Activated naive CD4-positive, alpha-beta T cell treated with anti-CD3 and anti-CD28 coated beads for 36 hours (primary cell): ENCODE measurements around the gene WNT4. TPM values are rescaled to one million over a fixed set of nuclear protein-coding genes. Genes with fewer than 3 reads are reported as not detected.

Experiments used
- CTCF ChIA-PET: fragments of 350-600 bp; sonication (Branson Sonifier 250); formaldehyde crosslinking; loops from one replicate; lab custom pipeline; 2021; ENCODE audit warnings: antibody characterized with exemption; lab: Charles Lee
- DNase-seq: peaks from one replicate; pipeline ENCODE4 v3.0.0-alpha.2; 2020
- H3K27ac Mint-ChIP-seq: one replicate; pipeline ENCODE4 v1.8.0; 2021; ENCODE audit warnings: mild to moderate bottlenecking, mixed read lengths
- H3K27me3 Mint-ChIP-seq: one replicate; pipeline ENCODE4 v1.8.0; 2021; ENCODE audit warnings: low read depth, mixed read lengths
- H3K36me3 Mint-ChIP-seq: one replicate; pipeline ENCODE4 v1.8.0; 2021; ENCODE audit warnings: low read depth, mixed read lengths
- H3K4me1 Mint-ChIP-seq: one replicate; pipeline ENCODE4 v1.8.0; 2021; ENCODE audit warnings: low read depth, mixed read lengths
- H3K4me3 Mint-ChIP-seq: one replicate; pipeline ENCODE4 v1.8.0; 2021; ENCODE audit warnings: mild to moderate bottlenecking, moderate library complexity, mixed read lengths
- H3K9me3 Mint-ChIP-seq: one replicate; pipeline ENCODE4 v1.8.0; 2021; ENCODE audit warnings: mixed read lengths
- intact Hi-C: fragments of 100-400 bp; cut with micrococcal nuclease; formaldehyde crosslinking; loops from one replicate; pipeline ENCODE4 v1.15.1; 2023
- total RNA-seq, 2 experiments: library from RNA; stranded (reverse); gene quantifications; one replicate each; pipeline ENCODE4 v1.2.3, GENCODE V29; 2021

Gene WNT4
- not detected for total RNA-seq

DNA sequence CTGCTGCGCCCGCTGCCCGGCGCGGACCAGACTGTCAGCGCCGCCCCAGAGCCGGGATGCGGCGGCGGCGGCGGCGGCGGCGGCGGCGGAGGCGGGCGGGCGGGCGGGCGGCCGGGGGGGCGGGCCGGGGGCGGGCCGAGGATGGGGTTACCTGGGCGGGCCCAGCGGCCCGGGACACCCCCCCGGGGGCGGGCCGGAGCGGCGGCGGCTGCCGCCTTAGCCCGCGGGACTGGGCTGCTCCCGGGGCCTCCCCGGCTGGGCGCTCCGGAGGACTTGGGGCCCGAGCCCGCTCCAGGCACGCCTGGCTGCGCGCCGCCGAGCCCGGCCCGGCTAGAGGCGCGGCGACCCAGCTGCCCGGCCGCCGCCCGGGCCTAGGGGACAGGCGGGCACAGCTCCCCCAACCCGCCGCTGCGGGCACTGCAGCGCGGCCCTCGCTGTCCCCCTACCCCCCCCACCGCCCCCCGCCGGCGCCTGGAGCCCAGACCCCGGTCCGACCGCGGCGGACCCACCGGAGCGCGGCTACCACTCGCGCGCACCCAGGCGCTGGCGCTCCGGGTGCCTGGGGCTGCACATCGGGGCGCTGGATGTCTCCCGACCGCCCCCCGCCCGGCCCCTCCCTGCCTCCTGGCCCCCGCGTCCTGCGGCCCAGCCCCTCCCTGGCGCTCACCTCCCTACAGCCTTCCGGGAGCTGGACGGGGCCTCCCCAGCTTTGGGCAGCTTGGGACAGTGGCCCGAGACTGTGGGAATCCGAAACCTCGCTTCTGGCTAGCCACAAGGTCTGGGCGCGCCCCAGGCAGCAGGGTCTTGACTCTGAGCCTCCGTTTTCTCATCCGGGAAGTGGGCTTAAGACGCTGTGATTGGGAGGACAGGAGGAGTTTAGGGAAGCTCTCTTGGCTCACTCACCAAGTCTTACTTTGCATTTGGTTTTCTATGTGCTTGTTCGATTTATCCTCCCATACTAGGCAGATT lies at the start of gene WNT4:
Gene WNT4 (minus strand): TSS at position 33 of the 969 bp plus-strand sequence. CDS start 175 bp downstream, outside the sequence.
- H3K27ac Mint-ChIP-seq, result no peak within 1 kb of the TSS
- H3K4me3 Mint-ChIP-seq, result peak within 1 kb of the TSS; percentile 65
- intact Hi-C loops, result no loop called here
- no peaks in the 10 kb centered on the region for H3K36me3 Mint-ChIP-seq
- H3K27me3 Mint-ChIP-seq, result peaks cover 57% of the 10 kb centered on the region
- CTCF ChIA-PET, result no interaction called here
- no peaks in the 10 kb centered on the region for H3K9me3 Mint-ChIP-seq
- H3K4me1 Mint-ChIP-seq, result peaks cover 4% of the 10 kb centered on the region
- peak; percentile 19 for DNase-seq

GRCh38 chr1:22190731-22191130 lies 47.8 kb upstream of the WNT4 start:
- H3K27ac Mint-ChIP-seq, result no peak overlapping the region
- peaks cover 5% of the 10 kb centered on the region for H3K27me3 Mint-ChIP-seq
- CTCF ChIA-PET, result no interaction called here
- no peaks in the 10 kb centered on the region for H3K36me3 Mint-ChIP-seq
- H3K4me1 Mint-ChIP-seq, result no peaks in the 10 kb centered on the region
- intact Hi-C loops, result no loop called here
- H3K9me3 Mint-ChIP-seq, result no peaks in the 10 kb centered on the region
- no peak for DNase-seq
- H3K4me3 Mint-ChIP-seq, result no peak overlapping the region

DNA sequence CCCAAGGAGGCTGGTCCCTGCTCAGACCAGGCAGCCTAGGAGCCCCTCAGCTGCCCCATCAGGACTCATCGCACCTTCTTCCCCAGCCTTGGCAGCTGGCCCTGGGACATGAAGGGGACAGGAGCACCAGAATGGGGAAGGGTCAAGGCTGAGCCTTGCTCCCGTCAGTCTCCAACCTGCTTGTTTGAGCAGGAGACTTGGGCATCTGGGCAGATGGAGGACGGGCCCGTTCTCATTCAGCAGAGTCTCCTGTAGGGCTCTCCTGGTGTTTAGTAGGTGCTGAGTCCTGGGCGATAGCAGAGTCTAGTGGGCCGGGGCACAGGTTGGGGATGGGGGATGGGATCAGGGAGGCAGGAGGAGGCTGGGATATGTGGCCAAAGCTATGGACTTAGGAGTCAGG lies 47.4 kb upstream of the WNT4 start:
- intact Hi-C loops, result no loop called here
- Mint-ChIP-seq H3K9me3 (no peaks in the 10 kb centered on the region), H3K4me1 (no peaks in the 10 kb centered on the region), H3K27me3 (peaks cover 9% of the 10 kb centered on the region), H3K4me3 (no peak overlapping the region), H3K27ac (no peak overlapping the region), H3K36me3 (no peaks in the 10 kb centered on the region)
- no peak for DNase-seq
- CTCF ChIA-PET, result no interaction called here

GRCh38 chr1:22189619-22190018 lies 46.7 kb upstream of the WNT4 start:
- Mint-ChIP-seq H3K9me3 (no peaks in the 10 kb centered on the region), H3K4me1 (no peaks in the 10 kb centered on the region), H3K27me3 (peaks cover 9% of the 10 kb centered on the region), H3K36me3 (no peaks in the 10 kb centered on the region), H3K27ac (no peak overlapping the region), H3K4me3 (no peak overlapping the region)
- no peak for DNase-seq
- intact Hi-C loops, result no loop called here
- CTCF ChIA-PET, result interaction anchor here (1.0 kb wide), 1 partner anchor 84 kb away, joined by 3 read pairs; no protein-coding TSS in a partner anchor

- intact Hi-C loops, result no loop called here
- H3K4me1 Mint-ChIP-seq, result no peaks in the 10 kb centered on the region
- H3K27me3 Mint-ChIP-seq, result peaks cover 9% of the 10 kb centered on the region
- no peak for DNase-seq
- no peak overlapping the region for H3K27ac Mint-ChIP-seq
- no peak overlapping the region for H3K4me3 Mint-ChIP-seq
- H3K36me3 Mint-ChIP-seq, result no peaks in the 10 kb centered on the region
- no peaks in the 10 kb centered on the region for H3K9me3 Mint-ChIP-seq
- CTCF ChIA-PET, result interaction anchor here (1.0 kb wide), 1 partner anchor 85 kb away, joined by 3 read pairs; no protein-coding TSS in a partner anchor
Measured at GRCh38 chr1:22188914-22189313, 46.0 kb upstream of the WNT4 start.

DNA sequence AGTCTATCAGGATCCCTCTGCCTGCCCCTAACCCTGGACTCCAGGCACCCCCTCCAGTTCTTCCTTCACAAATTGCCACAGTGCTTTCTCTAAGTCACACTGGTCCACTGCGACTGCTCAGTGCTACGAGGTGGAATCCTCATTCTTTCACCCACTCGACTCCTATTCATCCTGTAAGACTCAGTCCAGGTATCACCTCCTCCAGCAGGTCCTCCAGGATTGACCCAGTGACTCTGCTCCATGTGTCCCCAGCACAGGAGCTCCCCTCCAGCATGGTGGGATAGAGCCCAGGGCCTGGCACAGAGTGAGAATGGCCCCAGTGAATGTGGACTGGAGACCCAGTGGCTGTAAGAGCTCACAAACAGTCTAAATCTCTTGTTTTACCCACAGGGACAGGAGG lies 45.5 kb upstream of the WNT4 start:
- intact Hi-C loops, result no loop called here
- DNase-seq, result no peak
- Mint-ChIP-seq H3K4me1 (no peaks in the 10 kb centered on the region), H3K27me3 (peaks cover 9% of the 10 kb centered on the region), H3K4me3 (no peak overlapping the region), H3K36me3 (no peaks in the 10 kb centered on the region), H3K27ac (no peak overlapping the region), H3K9me3 (no peaks in the 10 kb centered on the region)
- CTCF ChIA-PET, result interaction anchor here (1.0 kb wide), 1 partner anchor 85 kb away, joined by 3 read pairs; no protein-coding TSS in a partner anchor

GRCh38 chr1:22186311-22186710 lies 43.4 kb upstream of the WNT4 start:
- Mint-ChIP-seq H3K9me3 (no peaks in the 10 kb centered on the region), H3K4me3 (no peak overlapping the region), H3K27ac (no peak overlapping the region), H3K27me3 (peaks cover 16% of the 10 kb centered on the region), H3K36me3 (no peaks in the 10 kb centered on the region), H3K4me1 (no peaks in the 10 kb centered on the region)
- CTCF ChIA-PET, result no interaction called here
- intact Hi-C loops, result no loop called here
- no peak for DNase-seq

GRCh38 chr1:22184892-22185612 lies 42.2 kb upstream of the WNT4 start:
- H3K36me3 Mint-ChIP-seq, result no peaks in the 10 kb centered on the region
- H3K9me3 Mint-ChIP-seq, result no peaks in the 10 kb centered on the region
- CTCF ChIA-PET, result no interaction called here
- peaks cover 16% of the 10 kb centered on the region for H3K27me3 Mint-ChIP-seq
- no peak overlapping the region for H3K27ac Mint-ChIP-seq
- peak; percentile 27 for DNase-seq
- no peak overlapping the region for H3K4me3 Mint-ChIP-seq
- intact Hi-C loops, result no loop called here
- no peaks in the 10 kb centered on the region for H3K4me1 Mint-ChIP-seq

GRCh38 chr1:22184454-22184853 lies 41.6 kb upstream of the WNT4 start:
- Mint-ChIP-seq H3K27ac (no peak overlapping the region), H3K4me1 (no peaks in the 10 kb centered on the region), H3K27me3 (peaks cover 16% of the 10 kb centered on the region), H3K4me3 (no peak overlapping the region), H3K36me3 (no peaks in the 10 kb centered on the region), H3K9me3 (no peaks in the 10 kb centered on the region)
- CTCF ChIA-PET, result no interaction called here
- intact Hi-C loops, result no loop called here
- no peak for DNase-seq

GRCh38 chr1:22182715-22183114 lies 39.8 kb upstream of the WNT4 start:
- no peak overlapping the region for H3K4me3 Mint-ChIP-seq
- no peaks in the 10 kb centered on the region for H3K36me3 Mint-ChIP-seq
- no peaks in the 10 kb centered on the region for H3K9me3 Mint-ChIP-seq
- H3K27ac Mint-ChIP-seq, result no peak overlapping the region
- DNase-seq, result no peak
- peaks cover 15% of the 10 kb centered on the region for H3K27me3 Mint-ChIP-seq
- intact Hi-C loops, result no loop called here
- CTCF ChIA-PET, result no interaction called here
- H3K4me1 Mint-ChIP-seq, result peaks cover 6% of the 10 kb centered on the region

DNA sequence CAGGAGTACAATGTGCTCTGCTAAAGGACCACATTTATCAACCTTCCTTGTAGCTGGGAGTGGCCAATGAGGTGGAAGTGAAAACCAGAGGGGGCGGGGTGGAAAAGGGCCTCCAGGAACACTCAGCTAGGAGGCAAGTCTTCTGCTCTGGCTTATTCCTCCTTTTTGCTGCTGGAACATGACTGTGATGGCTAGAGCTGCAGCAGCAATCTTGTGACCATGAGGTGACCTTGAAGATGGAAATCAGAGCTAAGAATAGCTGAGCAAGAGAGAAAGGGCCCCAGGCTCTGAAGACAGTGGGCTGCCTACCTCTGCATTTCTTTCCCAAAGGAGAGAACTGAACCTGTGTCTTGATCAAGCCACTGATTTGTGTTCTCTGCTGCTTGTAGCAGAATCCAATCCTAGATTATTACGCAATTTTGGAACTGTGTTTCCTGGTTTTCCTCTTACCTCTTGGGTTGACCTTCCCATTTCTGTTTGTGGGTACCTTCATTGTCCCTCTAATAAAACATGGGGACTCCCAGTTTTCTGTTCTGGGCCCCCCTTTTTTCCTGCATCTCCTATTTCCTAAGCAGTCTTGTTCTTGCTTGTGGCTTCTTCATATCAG lies 36.4 kb upstream of the WNT4 start:
- CTCF ChIA-PET, result no interaction called here
- peaks cover 8% of the 10 kb centered on the region for H3K27me3 Mint-ChIP-seq
- no peaks in the 10 kb centered on the region for H3K36me3 Mint-ChIP-seq
- DNase-seq, result no peak
- intact Hi-C loops, result no loop called here
- H3K9me3 Mint-ChIP-seq, result no peaks in the 10 kb centered on the region
- H3K4me1 Mint-ChIP-seq, result peaks cover 28% of the 10 kb centered on the region
- H3K4me3 Mint-ChIP-seq, result no peak overlapping the region
- no peak overlapping the region for H3K27ac Mint-ChIP-seq

GRCh38 chr1:22177354-22178003 lies 34.6 kb upstream of the WNT4 start:
- intact Hi-C loops, result no loop called here
- Mint-ChIP-seq H3K9me3 (no peaks in the 10 kb centered on the region), H3K27me3 (peaks cover 8% of the 10 kb centered on the region), H3K36me3 (no peaks in the 10 kb centered on the region), H3K4me3 (no peak overlapping the region), H3K4me1 (peaks cover 28% of the 10 kb centered on the region), H3K27ac (no peak overlapping the region)
- peak; percentile 72 for DNase-seq
- CTCF ChIA-PET, result no interaction called here
